Measurements from ENCODE around the gene DYNC2I2.
"Not testable (repeated sequence)": the region's sequence is repeated elsewhere in the genome, so short reads cannot be mapped to it uniquely, and the experiment has no call there.

The DYNC2I2 gene

DNA sequence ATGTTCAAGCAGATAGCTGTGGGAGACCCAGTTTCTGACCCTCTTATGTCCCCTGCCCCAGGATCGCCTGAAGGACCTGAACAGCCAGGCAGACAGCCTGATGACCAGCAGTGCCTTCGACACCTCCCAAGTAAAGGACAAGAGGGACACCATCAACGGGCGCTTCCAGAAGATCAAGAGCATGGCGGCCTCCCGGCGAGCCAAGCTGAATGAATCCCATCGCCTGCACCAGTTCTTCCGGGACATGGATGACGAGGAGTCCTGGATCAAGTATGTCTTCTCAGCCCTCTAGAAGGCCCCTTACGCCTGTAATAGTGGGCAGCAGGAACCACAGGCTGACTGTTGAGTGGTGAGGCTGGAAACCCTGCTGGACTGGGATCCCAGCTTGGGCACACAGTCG, 41.1 kb downstream of the DYNC2I2 start:
- DNase-seq (ENCODE audit: low read depth), result no peak

GRCh38 chr9:128614728-128615127, 41.9 kb downstream of the DYNC2I2 start:
- DNase-seq (ENCODE audit: low read depth), result no peak

GRCh38 chr9:128611600-128612394, 44.9 kb downstream of the DYNC2I2 start:
- no peak for DNase-seq (ENCODE audit: low read depth)

DNA sequence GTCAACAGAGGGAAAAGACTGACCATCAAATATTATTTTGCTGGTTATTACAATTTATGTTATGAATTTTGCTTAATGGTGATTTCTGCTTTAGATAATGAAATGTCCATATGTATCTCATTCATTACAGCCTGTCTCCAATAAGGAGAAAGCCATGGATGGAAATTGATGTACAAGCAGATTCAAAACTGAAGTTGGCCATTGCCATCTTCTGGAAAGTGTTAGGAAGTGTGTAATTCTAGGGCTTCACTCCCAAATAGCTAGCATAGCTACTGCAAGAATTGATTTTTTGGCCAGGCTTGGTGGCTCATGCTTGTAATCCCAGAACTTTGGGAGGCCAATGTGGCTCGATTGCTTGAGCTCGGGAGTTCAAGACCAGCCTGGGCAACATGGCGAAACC, 45.8 kb downstream of the DYNC2I2 start:
- no peak for DNase-seq (ENCODE audit: low read depth)

GRCh38 chr9:128607642-128608350, 48.9 kb downstream of the DYNC2I2 start:
- DNase-seq (ENCODE audit: low read depth), result no peak

- DNase-seq (ENCODE audit: low read depth), result no peak
Observed at GRCh38 chr9:128603697-128604096, 53.0 kb downstream of the DYNC2I2 start.

DNA sequence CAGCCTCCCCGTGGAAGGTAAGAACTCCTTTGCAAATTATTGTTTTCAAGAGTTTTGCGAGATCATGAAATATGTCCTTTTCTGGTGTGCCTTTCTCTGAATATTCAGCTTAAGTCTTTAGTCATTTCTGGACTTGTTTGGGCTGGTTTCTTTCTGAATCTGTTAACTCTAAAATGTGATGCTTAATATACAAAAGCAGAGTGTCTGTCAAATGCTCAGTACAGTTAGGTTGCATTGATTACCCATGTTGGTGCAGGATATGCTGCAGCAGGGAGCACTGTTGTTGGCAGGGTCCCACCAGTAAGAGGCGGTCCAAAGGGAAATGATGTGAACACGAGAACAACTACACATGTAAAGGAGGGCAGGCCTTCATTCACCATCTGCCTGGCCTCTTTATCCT, 56.5 kb downstream of the DYNC2I2 start:
- DNase-seq (ENCODE audit: low read depth), result no peak

GRCh38 chr9:128595471-128595870, 61.2 kb downstream of the DYNC2I2 start:
- DNase-seq (ENCODE audit: low read depth), result no peak

GRCh38 chr9:128593856-128594255, 62.8 kb downstream of the DYNC2I2 start:
- DNase-seq (ENCODE audit: low read depth), result no peak

- no peak for DNase-seq (ENCODE audit: low read depth)
Observed at GRCh38 chr9:128593039-128593438, 63.6 kb downstream of the DYNC2I2 start.

DNA sequence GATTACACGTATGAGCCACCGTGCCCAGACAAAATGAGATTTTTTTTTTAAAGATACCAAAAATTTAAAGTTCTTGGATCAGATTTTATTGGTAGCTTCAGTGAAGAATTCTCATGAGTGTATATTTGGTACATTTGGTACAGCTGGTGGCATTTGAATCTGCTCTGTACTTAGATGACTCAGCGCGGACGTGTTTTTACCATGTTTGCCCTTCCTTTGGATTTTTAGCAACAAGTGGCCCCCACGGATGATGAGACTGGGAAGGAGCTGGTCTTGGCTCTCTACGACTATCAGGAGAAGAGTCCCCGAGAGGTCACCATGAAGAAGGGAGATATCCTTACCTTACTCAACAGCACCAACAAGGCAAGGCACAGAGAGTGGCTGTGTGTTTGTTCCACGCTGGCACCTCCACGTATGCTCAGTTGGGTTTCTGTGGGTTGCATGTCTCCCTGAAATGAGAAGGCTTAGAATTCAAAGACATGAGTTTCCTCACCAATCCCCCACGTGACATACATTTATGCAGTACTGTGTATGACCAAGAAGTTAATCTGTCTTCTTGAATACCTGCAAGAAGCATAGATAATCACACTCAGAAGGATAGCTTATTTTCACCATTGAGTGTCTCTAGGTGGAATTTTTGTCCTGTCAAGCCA, 67.9 kb downstream of the DYNC2I2 start:
- DNase-seq (ENCODE audit: low read depth), result no peak

DNA sequence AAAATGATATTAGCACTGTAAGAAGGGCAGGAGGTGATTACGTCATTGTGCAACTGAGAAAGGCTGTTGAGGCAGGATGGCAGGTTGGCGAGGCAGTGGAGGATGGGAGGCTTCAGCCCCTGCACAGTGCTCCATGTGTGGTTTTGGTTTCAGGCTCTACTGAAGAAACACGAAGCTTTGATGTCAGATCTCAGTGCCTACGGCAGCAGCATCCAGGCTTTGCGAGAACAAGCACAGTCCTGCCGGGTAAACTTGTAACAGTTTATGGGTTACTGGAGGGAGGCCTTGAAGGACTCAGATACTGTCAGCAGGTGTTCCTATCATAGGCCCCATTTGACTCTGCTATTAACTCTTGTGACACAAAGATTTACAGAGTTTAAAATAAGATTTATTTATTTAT, 69.2 kb downstream of the DYNC2I2 start:
- DNase-seq (ENCODE audit: low read depth), result no peak

- not testable (repeated sequence) for DNase-seq (ENCODE audit: low read depth)
Observed at GRCh38 chr9:128586934-128587333, 69.7 kb downstream of the DYNC2I2 start.

- not testable (repeated sequence) for DNase-seq (ENCODE audit: low read depth)
Observed at GRCh38 chr9:128585155-128585554, 71.5 kb downstream of the DYNC2I2 start.

Data from activated gamma-delta T cell treated with anti-CD3 and anti-CD28 coated beads, Interleukin-2, amount 50 U/mL, for 16 hours (primary cell).